T-helper 1 cell (primary cell): Measurements from ENCODE around the gene NCMAP.

Source experiments
- DNase-seq, 5 donors: peaks; one replicate each; pipeline ENCODE4 v3.0.0-alpha.2; 2012 to 2020

NCMAP gene

GRCh38 chr1:24572301-24572700 is 16.4 kb downstream of the NCMAP start:
- no peak for DNase-seq

- DNase-seq, result no peak
Measured at GRCh38 chr1:24575905-24576587, 20.2 kb downstream of the NCMAP start.

DNA sequence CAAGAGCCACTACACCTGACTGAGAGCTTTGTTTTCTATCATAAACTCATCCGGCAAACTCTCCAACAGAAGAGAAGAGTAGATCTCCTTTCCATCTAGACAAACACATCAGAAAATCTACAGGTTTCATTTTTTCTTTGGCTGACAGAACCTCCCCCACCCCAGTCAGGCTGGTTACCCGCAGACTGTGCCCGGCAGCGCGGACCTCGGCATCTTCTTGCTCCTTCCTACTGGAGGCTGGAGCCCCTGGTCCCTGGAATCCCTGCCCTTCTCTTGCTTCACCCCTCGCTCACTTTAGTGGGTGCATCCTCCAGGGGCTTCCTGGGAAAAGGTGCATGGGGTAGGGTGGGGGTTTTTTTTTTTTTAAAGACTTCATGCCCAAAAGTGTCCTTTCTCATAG is 23.0 kb downstream of the NCMAP start:
- no peak for DNase-seq

DNA sequence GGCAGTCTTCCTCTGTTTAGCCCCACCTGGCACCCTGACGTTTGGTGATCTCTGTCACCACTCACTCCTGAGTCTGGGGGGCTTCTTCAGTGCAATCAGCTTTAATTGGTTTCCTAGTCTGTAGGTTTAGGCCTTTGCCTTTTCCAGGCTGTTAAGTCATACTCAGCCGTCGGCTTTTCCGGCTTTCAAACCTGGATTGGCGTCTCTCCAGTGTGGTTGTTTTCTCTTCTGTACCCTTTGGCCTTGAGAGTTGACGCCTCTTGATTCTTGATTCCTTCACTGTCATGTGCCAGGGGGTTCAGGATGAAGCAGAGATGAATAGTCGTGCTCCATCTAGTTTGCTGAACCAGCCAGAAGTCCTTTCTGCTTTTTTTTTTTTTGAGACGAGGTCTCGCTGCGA is 24.9 kb downstream of the NCMAP start:
- DNase-seq, result no peak

- DNase-seq, result no peak
Measured at GRCh38 chr1:24584171-24584647, 28.3 kb downstream of the NCMAP start.

- no peak for DNase-seq
Measured at GRCh38 chr1:24586119-24586518, 30.2 kb downstream of the NCMAP start.

GRCh38 chr1:24586970-24587820 is 31.3 kb downstream of the NCMAP start:
- peak in 4 of 5 donors; percentile 23 to 72 (median 50) for DNase-seq

- DNase-seq, result no peak
Measured at GRCh38 chr1:24588573-24588972, 32.7 kb downstream of the NCMAP start.

GRCh38 chr1:24589200-24589599 is 33.3 kb downstream of the NCMAP start:
- DNase-seq, result no peak

DNA sequence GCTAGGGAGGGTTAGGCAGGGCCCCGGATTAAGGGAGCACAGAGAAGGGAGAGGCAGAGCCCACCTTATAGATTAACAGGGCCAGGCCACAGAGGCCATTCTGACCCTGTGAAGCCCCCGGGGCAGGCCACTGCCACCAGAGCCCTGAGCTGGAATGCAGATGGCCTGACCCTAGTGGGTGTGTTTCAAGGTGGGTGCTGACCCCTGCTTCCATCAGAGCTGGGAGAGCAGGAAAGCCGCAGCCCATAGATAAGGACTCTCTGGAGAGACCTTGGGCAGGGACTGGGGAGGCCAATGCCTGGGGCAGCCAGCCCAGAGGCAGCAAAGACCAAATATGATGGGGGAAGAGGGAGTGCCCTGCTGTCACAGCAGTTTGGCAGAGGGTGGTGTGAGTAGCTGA is 35.9 kb downstream of the NCMAP start:
- DNase-seq, result no peak

DNA sequence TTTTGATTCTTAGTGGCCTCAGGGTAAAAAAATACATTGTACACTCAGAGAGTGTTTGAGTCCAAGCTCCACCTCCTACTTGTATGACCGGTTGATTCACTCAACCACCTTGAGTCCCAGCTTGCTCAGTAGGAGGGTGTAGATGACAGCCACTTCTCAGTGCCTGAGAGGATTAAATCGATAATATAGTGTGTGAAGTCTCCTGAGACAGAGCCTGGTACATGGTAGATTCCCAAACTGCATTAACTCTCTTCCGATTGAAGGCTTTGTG is 38.4 kb downstream of the NCMAP start:
- no peak for DNase-seq

GRCh38 chr1:24596401-24596880 is 40.6 kb downstream of the NCMAP start:
- no peak for DNase-seq

GRCh38 chr1:24599265-24599664 is 43.4 kb downstream of the NCMAP start:
- DNase-seq, result no peak

DNA sequence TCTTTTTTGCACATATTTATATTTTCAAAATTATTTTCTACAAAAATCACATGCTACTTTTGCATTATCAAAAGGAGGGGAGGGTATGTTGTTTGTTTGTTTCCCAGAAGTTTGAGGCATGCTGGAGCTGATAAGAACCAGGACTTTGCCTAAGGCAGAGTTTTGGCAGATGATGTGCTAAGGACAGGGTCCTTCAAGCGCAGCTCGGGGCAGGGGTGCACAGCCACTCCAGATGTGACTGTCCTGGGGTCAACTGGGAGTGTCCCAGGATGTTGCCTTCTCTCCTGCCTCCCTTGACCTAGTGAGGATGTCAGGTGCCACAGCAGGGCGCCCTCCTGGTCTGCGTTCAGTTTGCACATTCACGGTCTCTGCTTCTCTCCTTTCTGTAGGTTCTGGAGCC is 44.7 kb downstream of the NCMAP start:
- DNase-seq, result no peak

- DNase-seq, result no peak
Measured at GRCh38 chr1:24605534-24606295, 49.8 kb downstream of the NCMAP start.

- DNase-seq, result no peak
Measured at GRCh38 chr1:24606296-24606605, 50.4 kb downstream of the NCMAP start.

DNA sequence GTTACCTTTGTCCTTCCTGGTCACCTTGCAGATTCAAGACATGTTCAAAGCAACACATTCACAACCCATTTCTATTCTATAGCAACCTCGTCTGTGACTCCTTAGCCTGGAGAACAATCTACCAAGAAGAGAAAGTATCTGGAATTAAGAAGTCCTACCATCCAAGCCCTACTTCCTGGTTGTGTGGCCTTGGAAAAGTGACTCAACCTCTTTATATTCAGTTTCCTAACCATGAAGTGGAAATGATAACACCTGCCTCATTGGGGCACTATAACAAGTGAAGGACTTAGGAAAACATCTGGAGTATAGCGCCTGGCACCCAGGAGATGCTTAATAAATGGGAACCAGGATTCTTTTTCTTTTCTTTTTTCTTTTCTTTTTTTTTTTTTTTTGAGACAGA is 50.7 kb downstream of the NCMAP start:
- DNase-seq, result no peak

- no peak for DNase-seq
Measured at GRCh38 chr1:24609949-24610517, 54.1 kb downstream of the NCMAP start.

DNA sequence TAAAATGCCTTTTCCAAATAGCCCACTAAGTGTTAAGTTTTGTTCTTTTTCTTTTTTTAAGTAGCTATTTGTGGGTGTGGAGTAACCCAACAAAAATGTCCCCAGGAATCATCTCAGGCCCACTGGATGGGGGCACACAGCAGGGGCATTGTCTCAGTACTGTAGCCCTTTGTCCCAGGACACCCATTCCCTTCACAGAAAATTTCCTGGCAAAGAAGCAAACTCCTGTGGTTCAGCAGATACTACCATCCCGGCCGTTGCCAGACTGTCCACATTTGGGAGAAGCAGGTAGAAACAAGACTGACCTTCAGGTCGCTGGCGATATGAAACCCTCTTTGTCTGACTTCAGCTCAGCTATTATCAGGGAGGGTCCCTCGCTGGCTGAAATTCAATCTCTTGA is 63.5 kb downstream of the NCMAP start:
- no peak for DNase-seq

- no peak for DNase-seq
Measured at GRCh38 chr1:24620678-24621077, 64.8 kb downstream of the NCMAP start.

DNA sequence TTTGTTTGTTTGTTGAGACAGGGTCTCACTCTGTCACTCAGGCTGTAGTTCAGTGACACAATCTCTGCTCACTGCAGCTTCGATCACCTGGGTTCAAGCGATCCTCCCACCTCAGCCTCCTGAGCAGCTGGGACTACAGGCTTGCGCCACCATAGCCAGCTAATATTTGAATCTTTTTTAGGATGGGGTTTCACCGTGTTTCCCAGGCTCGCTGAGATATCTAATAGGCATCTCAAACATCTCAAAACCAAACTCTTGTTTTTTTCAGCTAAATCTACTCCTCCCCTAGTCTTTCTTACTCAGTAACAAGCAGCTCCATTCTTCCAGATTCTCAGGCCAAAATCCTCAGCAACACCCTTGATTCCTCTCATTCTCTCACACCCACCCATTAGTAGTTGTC is 65.2 kb downstream of the NCMAP start:
- DNase-seq, result no peak

GRCh38 chr1:24622218-24622617 is 66.3 kb downstream of the NCMAP start:
- no peak for DNase-seq

GRCh38 chr1:24632832-24633175 is 76.9 kb downstream of the NCMAP start:
- DNase-seq, result no peak
